ENCODE results near the gene CD44.

Gene CD44

DNA sequence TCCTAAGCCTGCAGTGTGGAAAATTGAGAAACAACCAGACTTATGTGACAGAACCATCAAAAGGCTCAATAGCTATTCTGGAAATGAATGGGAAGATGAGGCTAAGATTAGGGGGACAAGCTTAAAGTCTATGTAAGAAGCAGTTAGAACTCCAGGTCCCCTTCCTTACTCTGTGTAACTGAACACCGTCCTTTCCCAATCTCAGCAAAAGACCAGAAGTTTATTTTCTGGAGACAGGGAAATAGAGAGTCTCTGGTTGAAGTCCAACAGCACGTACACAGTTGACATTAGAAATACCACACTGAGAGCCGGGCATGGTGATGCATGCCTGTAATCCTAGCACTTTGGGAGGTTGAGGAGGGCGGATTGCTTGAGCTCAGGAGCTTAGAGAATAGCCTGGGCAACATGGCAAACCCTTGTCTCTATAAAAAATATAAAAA is 93.9 kb downstream of the CD44 start:
- Mint-ChIP-seq H3K27ac (peak overlapping the region; percentile 76 to 79), H3K4me3 (no peak overlapping the region), H3K36me3 (ENCODE audit: insufficient read depth) (peaks cover 47% of the 10 kb centered on the region), H3K27me3 (no peaks in the 10 kb centered on the region), H3K4me1 (ENCODE audit: low read depth in 2 of 2) (peaks cover 27 to 56% of the 10 kb centered on the region in 2 donors), H3K9me3 (peaks cover 2 to 17% of the 10 kb centered on the region in 2 donors)
- DNase-seq: no peak
- no peak for ATAC-seq (replicated peaks)

DNA sequence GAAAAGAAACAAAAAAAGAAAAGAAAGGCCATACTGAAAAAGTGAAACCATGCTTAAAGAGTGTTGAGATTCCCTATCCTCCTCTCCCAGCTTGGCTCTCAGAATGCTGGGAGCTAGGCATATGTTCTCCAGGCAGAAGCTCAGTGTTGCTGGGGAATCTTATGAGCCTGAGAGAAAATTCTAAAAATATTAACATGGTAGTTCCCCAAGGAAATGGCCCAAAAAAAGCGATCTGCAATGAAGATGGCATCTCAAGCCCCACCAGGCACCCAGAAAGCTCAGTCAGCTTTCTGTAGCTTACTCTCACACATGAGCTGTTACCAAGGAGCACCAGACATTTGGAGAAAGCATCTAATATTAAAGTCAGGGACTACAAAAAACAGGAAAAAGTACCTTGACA is 94.5 kb downstream of the CD44 start:
- Mint-ChIP-seq H3K27me3 (no peaks in the 10 kb centered on the region), H3K4me3 (no peak overlapping the region), H3K9me3 (peaks cover 2 to 17% of the 10 kb centered on the region in 2 donors), H3K4me1 (ENCODE audit: low read depth in 2 of 2) (peaks cover 33 to 61% of the 10 kb centered on the region in 2 donors), H3K36me3 (ENCODE audit: insufficient read depth) (peaks cover 42% of the 10 kb centered on the region), H3K27ac (peak overlapping the region; percentile 76 to 79)
- no peak for ATAC-seq (replicated peaks)
- DNase-seq: no peak

DNA sequence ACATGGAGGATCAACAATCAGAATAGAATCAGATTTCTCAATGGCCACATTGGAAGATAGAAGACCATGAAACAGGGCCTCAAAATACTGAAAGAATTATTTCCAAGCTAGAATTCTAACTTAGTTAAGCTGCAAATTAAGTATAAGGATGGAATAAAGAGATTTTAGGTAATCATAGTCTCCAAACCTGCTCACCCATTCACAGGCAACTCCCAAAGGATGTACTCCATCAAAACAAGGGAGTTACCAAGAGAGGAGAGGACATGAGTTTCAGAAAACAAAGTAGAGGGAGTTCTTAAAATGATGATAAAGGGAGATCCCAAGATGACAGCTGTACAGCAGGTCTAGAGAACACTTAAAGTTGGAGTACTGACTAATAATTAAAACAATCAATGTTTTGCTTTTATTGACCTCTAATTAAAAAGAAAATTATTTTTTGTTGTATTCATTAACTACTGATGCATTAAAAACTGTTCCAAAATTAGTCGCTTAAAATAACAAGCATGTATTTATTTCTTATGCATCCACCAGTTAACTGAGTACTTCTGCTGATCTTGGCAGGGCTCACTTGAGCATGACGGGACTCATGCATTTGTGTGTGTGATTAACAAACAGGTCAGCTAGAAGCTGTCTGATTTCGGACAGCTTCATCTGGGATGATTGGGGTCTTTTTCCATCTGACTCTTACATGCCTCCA is 95.6 kb downstream of the CD44 start:
- H3K36me3 Mint-ChIP-seq (ENCODE audit: insufficient read depth): peaks cover 31% of the 10 kb centered on the region

DNA sequence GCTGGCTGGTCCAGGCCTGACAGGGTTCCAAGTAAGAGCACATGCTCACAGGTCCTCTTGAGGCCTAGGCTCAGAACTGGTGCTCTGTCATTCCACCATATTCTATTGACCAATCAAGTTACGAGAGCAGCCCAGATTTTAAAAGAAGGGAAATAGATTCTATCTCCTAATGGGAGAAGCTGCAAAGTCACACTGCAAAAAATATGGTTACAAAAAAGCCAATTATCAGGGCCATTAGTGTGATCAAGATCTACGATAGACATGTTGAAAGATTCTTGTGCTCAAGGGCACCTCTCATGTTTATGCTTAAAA is 96.1 kb downstream of the CD44 start:
- ATAC-seq (replicated peaks) (no peak), DNase-seq (no peak)
- Mint-ChIP-seq H3K9me3 (peaks cover 2 to 17% of the 10 kb centered on the region in 2 donors), H3K4me1 (ENCODE audit: low read depth in 2 of 2) (peaks cover 36 to 57% of the 10 kb centered on the region in 2 donors), H3K27ac (peak overlapping the region; percentile 84 to 89), H3K36me3 (ENCODE audit: insufficient read depth) (peaks cover 30% of the 10 kb centered on the region), H3K4me3 (peak overlapping the region in 1 of 2 donors; percentile 39), H3K27me3 (no peaks in the 10 kb centered on the region)

More for the DNA sequence above, 95.6 kb downstream of the CD44 start:
- H3K9me3 Mint-ChIP-seq: peaks cover 2 to 17% of the 10 kb centered on the region in 2 donors
- ATAC-seq (replicated peaks) (no peak), DNase-seq (no peak)
- no peaks in the 10 kb centered on the region for H3K27me3 Mint-ChIP-seq
- H3K27ac Mint-ChIP-seq: peak overlapping the region; percentile 84 to 89
- H3K4me1 Mint-ChIP-seq (ENCODE audit: low read depth in 2 of 2): peaks cover 36 to 61% of the 10 kb centered on the region in 2 donors
- H3K4me3 Mint-ChIP-seq: peak overlapping the region in 1 of 2 donors; percentile 39

DNA sequence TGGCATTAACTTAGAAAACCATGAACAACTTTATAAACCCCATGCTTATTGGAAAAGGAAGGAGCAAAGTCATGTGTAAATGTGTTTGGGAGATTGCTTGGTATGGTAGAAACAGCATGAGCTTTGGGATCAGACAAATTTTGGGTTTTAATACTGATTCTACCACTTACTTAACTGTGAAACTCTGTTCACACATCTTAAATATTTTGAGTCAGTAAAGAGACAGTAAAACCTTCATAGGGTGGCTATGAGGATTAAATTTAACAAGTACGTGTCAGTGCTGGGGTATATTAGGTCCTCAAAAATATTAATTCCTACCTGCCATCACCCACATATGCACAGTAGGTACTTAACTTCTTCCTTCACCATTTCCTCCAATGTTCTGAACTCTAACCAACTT is 96.5 kb downstream of the CD44 start:
- peak overlapping the region in 1 of 2 donors; percentile 39 for H3K4me3 Mint-ChIP-seq
- no peak for DNase-seq
- H3K27ac Mint-ChIP-seq: peak overlapping the region; percentile 84 to 89
- H3K27me3 Mint-ChIP-seq: no peaks in the 10 kb centered on the region
- peaks cover 35 to 54% of the 10 kb centered on the region in 2 donors for H3K4me1 Mint-ChIP-seq (ENCODE audit: low read depth in 2 of 2)
- H3K36me3 Mint-ChIP-seq (ENCODE audit: insufficient read depth): peaks cover 26% of the 10 kb centered on the region
- peaks cover 2 to 17% of the 10 kb centered on the region in 2 donors for H3K9me3 Mint-ChIP-seq
- peak; percentile 31 for ATAC-seq (replicated peaks)

DNA sequence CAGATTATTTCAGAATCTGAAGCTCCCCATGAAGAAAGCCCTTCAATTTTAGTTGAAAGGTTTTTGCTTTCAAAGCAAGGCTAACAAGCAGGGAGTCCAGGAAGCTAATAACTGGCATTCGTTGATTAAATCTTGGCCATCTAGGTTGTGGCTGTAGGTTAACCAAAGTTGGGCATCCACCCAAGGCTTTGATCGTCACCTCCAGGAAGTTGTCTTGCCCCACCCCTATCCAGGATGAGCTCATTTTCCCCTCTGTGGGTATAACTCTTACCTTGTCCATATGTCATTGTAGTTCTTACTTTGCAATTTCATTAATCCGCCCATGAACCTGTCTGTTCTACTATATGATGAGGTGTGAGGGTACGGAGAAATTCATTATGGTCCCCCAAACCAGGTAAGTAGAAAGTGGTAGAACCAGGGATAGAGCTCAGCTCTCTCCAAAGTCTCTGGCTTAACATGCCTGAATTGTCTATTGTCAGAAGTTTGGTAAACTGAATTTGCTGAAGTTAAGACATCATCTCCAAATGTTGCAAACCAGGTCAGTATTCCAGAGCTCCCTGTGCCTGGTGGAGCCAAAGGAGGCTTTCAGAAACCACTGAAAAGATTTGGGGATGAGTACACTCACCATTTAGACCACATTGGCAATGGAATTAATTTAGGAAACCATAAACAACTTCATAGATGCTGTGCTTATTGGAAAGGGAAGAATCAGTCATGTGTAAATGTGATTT is 97.1 kb downstream of the CD44 start:
- H3K27ac Mint-ChIP-seq: peak overlapping the region; percentile 84 to 89
- DNase-seq (peak; percentile 58 to 62 (median 61)), ATAC-seq (replicated peaks) (peak; percentile 93)
- H3K4me1 Mint-ChIP-seq (ENCODE audit: low read depth in 2 of 2): peaks cover 36 to 54% of the 10 kb centered on the region in 2 donors
- peaks cover 2 to 20% of the 10 kb centered on the region in 2 donors for H3K9me3 Mint-ChIP-seq
- peak overlapping the region; percentile 39 to 52 for H3K4me3 Mint-ChIP-seq
- no peaks in the 10 kb centered on the region for H3K27me3 Mint-ChIP-seq
- peaks cover 20% of the 10 kb centered on the region for H3K36me3 Mint-ChIP-seq (ENCODE audit: insufficient read depth)

DNA sequence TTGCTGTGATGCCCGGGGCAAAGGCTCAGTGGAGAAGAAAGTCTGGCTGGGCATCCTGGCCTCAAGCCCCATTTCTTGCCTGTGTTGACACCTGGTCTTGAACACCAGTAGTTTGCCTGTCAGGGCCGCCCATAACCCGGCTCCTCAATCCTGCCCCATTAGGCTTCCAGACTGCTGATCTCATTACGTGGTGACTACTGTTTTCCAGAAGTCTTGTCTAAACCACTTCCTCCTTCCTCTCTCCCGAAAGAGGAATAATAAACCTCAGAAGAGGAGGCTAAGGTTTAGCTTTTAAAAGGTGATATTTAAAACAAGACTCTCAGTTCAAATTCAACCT is 97.7 kb downstream of the CD44 start:
- H3K4me1 Mint-ChIP-seq (ENCODE audit: low read depth in 2 of 2): peaks cover 39 to 54% of the 10 kb centered on the region in 2 donors

DNA sequence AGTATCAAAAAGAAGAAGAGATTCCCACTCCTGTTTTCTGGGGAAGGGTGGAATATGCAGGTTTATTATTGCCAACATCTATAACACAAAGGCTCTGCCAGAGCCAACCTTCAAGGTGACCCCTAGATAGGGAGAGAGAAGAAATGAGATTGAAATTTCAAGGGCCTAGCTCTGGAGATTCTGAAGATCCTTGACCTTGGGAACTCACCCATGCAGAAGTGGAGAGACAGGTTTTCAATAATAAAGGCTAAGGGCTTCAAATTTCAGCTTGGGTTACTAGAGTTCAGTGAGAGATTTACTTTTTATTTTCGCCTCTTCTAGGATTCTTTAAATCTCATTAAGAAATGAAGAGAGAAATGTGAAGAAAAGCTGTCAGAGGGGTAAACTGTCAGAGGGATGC is 98.4 kb downstream of the CD44 start:
- Mint-ChIP-seq H3K4me1 (ENCODE audit: low read depth in 2 of 2) (peaks cover 43 to 57% of the 10 kb centered on the region in 2 donors), H3K36me3 (ENCODE audit: insufficient read depth) (peaks cover 17% of the 10 kb centered on the region), H3K4me3 (peak overlapping the region in 1 of 2 donors; percentile 52), H3K9me3 (peaks cover 2 to 21% of the 10 kb centered on the region in 2 donors), H3K27ac (peak overlapping the region; percentile 84 to 89), H3K27me3 (no peaks in the 10 kb centered on the region)
- ATAC-seq (replicated peaks) (no peak), DNase-seq (no peak)

More for the DNA sequence above, 97.7 kb downstream of the CD44 start:
- DNase-seq (no peak), ATAC-seq (replicated peaks) (no peak)
- Mint-ChIP-seq H3K27me3 (no peaks in the 10 kb centered on the region), H3K4me3 (peak overlapping the region; percentile 39 to 52), H3K36me3 (ENCODE audit: insufficient read depth) (peaks cover 17% of the 10 kb centered on the region), H3K27ac (peak overlapping the region; percentile 84 to 89), H3K9me3 (peaks cover 2 to 23% of the 10 kb centered on the region in 2 donors)

DNA sequence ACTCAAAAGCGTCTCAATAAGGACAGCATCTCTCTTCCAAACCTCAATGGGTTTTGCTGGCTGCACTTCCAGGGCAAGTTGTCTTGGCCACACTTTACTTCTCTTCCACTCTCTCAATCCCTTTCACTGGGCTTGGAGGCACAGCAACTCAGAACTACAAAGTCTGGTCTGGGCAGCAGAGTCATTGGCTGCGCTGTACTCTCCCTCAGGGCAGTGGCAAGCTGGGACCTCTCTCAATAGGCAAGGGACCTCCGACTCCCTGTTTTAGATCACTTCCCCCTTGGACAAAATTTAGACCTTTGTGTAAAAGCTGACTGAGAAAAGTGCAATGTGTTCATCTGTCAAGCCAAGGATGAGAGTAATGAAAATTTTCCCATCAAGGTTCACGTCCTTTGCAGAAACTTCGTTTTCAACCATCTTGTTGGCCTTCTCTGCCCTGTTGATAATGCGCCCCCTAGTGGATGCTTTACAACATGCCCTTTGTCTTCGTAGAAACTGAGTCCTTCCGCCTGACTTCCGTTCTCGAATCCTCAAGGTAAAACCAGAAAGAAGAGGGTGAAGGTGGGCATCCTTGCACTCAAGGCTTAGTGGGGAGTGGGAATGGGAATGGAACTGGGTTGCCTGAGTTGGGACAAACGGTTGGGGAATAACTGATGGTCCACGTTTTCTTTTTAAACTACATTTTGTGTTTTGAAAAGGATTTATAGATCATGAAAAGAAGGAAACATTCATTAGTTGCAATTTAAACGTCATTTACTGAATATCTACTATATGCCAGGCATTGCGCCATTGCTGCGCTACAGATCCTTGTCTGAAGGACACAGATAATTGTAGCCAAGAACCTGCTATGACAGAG is 99.1 kb downstream of the CD44 start:
- H3K9me3 Mint-ChIP-seq: peaks cover 0 to 17% of the 10 kb centered on the region in 2 donors
- ATAC-seq (replicated peaks) (no peak), DNase-seq (peak; percentile 49 to 53 (median 52))
- peak overlapping the region; percentile 66 to 89 for H3K27ac Mint-ChIP-seq
- H3K27me3 Mint-ChIP-seq: no peaks in the 10 kb centered on the region
- H3K4me3 Mint-ChIP-seq: peak overlapping the region; percentile 52
- peaks cover 12% of the 10 kb centered on the region for H3K36me3 Mint-ChIP-seq (ENCODE audit: insufficient read depth)
- H3K4me1 Mint-ChIP-seq (ENCODE audit: low read depth in 2 of 2): peaks cover 50 to 60% of the 10 kb centered on the region in 2 donors

DNA sequence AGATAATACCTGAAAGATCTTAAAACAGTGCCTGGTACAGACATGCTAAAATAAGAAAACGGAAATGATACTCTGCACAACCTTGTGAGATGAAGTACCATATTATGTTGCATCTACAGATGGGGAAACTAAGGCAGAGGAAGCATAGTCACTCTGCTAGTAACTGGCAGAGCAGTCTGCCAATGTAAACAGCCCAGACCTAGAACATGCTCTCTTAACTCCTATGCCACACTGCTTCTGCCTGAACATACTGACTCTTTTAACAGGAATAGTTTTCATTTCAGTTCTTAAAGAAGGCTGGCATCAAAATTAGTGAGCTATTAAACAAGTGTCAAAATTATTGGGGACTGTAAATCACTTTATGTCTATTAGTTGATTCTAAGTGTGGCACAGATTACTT is 99.9 kb downstream of the CD44 start:
- no peak overlapping the region for H3K4me3 Mint-ChIP-seq
- H3K9me3 Mint-ChIP-seq: peaks cover 0 to 14% of the 10 kb centered on the region in 2 donors
- H3K36me3 Mint-ChIP-seq (ENCODE audit: insufficient read depth): peaks cover 8% of the 10 kb centered on the region
- DNase-seq (no peak), ATAC-seq (replicated peaks) (no peak)
- H3K27ac Mint-ChIP-seq: no peak overlapping the region
- H3K27me3 Mint-ChIP-seq: no peaks in the 10 kb centered on the region
- peaks cover 52 to 54% of the 10 kb centered on the region in 2 donors for H3K4me1 Mint-ChIP-seq (ENCODE audit: low read depth in 2 of 2)

DNA sequence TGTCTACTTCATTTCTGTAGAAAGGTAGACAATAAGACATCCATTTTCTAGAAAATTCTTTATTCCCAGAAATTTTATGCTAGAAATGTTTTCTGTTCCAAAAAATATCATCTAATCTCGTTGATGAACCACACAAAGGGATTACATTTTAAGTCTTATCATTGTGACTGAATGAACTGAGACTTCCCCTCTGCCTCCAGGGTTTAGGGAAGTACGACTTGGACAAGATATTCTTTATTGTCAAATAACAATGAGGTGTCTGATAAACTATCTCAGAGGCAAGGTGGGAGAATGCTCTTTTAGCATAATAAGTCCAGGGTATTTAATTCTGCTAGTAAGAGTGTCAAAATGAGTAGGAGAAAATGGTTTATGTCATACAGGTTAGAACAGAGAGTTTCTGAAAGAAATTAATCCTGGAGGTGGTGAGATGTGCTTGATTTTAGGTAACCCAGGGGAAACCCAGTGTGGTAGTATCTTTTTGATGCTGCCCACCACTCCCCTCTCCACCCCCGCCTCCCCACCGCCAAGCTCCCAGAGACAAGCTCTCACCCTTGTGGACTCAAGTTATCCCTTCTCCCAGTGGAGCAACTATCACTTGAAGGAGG is 100.6 kb downstream of the CD44 start:
- peaks cover 4% of the 10 kb centered on the region for H3K36me3 Mint-ChIP-seq (ENCODE audit: insufficient read depth)
- H3K9me3 Mint-ChIP-seq: peaks cover 0 to 7% of the 10 kb centered on the region in 2 donors
- peak overlapping the region in 1 of 2 donors; percentile 0 for H3K27ac Mint-ChIP-seq
- peaks cover 47 to 55% of the 10 kb centered on the region in 2 donors for H3K4me1 Mint-ChIP-seq (ENCODE audit: low read depth in 2 of 2)
- DNase-seq (no peak), ATAC-seq (replicated peaks) (no peak)
- H3K27me3 Mint-ChIP-seq: no peaks in the 10 kb centered on the region
- no peak overlapping the region for H3K4me3 Mint-ChIP-seq

DNA sequence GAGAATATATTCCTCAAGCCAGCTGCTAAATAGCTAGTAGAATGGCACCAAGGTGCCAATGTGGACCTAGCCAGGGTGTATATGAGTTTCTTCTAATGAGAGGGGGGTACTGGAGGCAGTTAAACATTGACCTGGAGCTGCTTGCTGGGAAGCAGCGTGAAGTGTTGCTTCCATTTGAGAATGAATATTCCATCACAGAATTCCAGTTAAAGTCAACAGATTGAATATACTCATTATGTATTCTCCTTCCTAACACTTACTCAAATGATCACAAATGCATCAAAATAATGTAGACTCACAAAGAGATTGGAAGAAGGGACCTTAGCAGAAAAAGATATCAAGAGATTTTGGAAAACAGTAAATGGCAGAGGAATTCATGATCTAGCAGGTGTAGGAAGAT is 102.1 kb downstream of the CD44 start:
- Mint-ChIP-seq H3K36me3 (ENCODE audit: insufficient read depth) (peaks cover 5% of the 10 kb centered on the region), H3K27me3 (no peaks in the 10 kb centered on the region), H3K27ac (peak overlapping the region; percentile 0 to 49), H3K4me3 (no peak overlapping the region), H3K4me1 (ENCODE audit: low read depth in 2 of 2) (peaks cover 41 to 45% of the 10 kb centered on the region in 2 donors), H3K9me3 (peaks cover 0 to 7% of the 10 kb centered on the region in 2 donors)
- no peak for DNase-seq
- no peak for ATAC-seq (replicated peaks)

DNA sequence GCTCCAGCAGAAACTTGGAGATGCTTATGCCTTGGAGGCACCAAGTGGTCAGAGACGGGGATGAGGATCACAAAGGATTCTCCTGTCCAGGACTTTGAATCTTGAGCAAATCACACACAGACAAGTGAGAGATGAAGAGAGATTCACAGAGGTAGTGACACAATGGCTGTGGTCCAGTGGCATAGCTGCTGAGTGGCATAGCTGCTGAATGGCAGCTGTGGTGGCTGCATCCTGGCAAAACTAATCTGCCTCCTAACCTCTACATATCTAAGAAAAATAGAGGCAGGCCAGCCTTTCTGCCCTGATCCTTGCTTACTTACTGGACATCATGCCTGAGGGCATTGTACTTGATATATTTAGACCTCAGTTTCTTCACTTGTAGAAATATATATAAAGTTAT is 102.6 kb downstream of the CD44 start:
- Mint-ChIP-seq H3K4me1 (ENCODE audit: low read depth in 2 of 2) (peaks cover 40 to 44% of the 10 kb centered on the region in 2 donors), H3K27ac (peak overlapping the region in 1 of 2 donors; percentile 49), H3K4me3 (no peak overlapping the region), H3K27me3 (no peaks in the 10 kb centered on the region), H3K9me3 (peaks cover 0 to 7% of the 10 kb centered on the region in 2 donors), H3K36me3 (ENCODE audit: insufficient read depth) (peaks cover 7% of the 10 kb centered on the region)
- ATAC-seq (replicated peaks) (peak; percentile 23), DNase-seq (no peak)

Data from effector memory CD8-positive, alpha-beta T cell (primary cell).